Lower leg skin (tissue), 3 donors: Measurements from ENCODE around the gene NRG3.

Experiments used
- POLR2A ChIP-seq, 2 donors: fragments of 450-650 bp; IDR thresholded peaks; one replicate each; pipeline ENCODE4 v1.6.1; 2016 to 2017; ENCODE audit warnings: antibody characterized with exemption in 2 of 2, mild to moderate bottlenecking in 1 of 2, moderate library complexity in 1 of 2
- TF ChIP-seq, protein P1 (sequence below), 3 donors: fragments of 450-650 bp; IDR thresholded peaks; one replicate each; pipeline ENCODE4 v1.5.1; 2016; ENCODE audit warnings: antibody characterized with exemption in 3 of 3, mild to moderate bottlenecking in 3 of 3, moderate library complexity in 2 of 3

DNA sequence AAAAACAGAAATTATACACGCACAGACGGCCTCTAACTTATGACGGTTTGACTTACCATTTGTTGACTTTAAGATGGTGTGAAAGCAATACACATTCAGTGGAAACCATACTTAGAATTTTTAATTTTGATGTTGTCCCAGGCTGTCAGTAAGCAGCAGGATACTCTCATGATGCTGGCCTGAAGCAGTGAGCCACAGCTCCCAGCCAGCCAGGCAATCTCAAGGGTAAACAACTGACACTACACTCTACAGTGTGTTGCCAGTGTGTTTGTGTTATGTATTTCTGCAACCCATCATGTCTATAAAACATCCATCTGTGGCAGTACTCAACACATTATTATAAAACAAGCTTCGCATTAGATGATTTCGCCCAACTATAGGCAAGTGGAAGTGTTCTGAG is 747.5 kb downstream of the NRG3 start:
- TF ChIP-seq, protein P1, sequence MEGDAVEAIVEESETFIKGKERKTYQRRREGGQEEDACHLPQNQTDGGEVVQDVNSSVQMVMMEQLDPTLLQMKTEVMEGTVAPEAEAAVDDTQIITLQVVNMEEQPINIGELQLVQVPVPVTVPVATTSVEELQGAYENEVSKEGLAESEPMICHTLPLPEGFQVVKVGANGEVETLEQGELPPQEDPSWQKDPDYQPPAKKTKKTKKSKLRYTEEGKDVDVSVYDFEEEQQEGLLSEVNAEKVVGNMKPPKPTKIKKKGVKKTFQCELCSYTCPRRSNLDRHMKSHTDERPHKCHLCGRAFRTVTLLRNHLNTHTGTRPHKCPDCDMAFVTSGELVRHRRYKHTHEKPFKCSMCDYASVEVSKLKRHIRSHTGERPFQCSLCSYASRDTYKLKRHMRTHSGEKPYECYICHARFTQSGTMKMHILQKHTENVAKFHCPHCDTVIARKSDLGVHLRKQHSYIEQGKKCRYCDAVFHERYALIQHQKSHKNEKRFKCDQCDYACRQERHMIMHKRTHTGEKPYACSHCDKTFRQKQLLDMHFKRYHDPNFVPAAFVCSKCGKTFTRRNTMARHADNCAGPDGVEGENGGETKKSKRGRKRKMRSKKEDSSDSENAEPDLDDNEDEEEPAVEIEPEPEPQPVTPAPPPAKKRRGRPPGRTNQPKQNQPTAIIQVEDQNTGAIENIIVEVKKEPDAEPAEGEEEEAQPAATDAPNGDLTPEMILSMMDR (IDR thresholded peaks at IDR 0.05): no peak
- no peak for TF ChIP-seq POLR2A (IDR thresholded peaks at IDR 0.05)
